GM11168 (cell line): Measurements from ENCODE around the gene PCYOX1L.

Experiments
- in situ Hi-C: fragments of 300-500 bp; cut with MboI; formaldehyde crosslinking; loops from one replicate; pipeline ENCODE4 v1.12.0; 2022; ENCODE audit warnings: low sequenced_read_pairs; ENCODE audit not compliant: unreplicated experiment

Gene PCYOX1L

DNA sequence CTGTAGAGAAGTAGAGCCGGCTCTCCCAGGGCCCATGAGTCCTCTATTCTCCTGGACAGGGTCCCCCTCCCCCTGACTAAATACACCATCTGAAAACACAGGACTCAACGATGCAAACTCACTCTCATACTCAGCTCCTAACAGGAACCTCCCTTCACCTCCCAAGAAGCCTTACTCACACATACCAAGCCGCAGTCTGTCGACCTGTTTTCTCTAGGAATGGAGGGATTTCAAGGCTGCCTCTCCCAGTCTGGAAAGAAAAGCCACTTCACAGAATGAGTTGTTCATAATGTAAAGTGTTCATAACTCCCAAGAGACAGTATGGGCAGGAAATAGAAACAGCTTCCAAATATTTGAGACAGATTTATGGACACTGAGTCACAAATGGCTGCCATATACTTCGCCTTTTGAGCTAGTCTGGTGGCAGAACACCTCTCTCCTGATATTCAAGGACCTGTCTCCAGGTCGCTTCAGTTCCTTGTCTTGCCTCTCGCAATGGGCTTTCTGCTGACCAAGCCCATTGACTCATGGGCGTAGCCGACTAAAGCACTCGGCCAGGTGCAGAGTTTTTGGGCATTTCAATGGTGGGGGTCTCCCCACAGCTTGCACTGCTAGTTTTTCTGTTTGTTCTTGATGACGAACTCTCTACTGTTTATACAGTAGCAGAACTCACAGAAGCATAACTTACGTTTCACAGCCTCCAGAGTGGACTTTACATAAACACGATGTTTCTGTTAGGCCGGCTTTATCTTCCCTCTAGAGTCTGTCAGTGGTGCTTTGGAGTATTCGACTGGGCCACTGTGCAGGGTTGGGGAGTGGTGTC lies 46.3 kb downstream of the PCYOX1L start:
- in situ Hi-C loops = no loop called here

DNA sequence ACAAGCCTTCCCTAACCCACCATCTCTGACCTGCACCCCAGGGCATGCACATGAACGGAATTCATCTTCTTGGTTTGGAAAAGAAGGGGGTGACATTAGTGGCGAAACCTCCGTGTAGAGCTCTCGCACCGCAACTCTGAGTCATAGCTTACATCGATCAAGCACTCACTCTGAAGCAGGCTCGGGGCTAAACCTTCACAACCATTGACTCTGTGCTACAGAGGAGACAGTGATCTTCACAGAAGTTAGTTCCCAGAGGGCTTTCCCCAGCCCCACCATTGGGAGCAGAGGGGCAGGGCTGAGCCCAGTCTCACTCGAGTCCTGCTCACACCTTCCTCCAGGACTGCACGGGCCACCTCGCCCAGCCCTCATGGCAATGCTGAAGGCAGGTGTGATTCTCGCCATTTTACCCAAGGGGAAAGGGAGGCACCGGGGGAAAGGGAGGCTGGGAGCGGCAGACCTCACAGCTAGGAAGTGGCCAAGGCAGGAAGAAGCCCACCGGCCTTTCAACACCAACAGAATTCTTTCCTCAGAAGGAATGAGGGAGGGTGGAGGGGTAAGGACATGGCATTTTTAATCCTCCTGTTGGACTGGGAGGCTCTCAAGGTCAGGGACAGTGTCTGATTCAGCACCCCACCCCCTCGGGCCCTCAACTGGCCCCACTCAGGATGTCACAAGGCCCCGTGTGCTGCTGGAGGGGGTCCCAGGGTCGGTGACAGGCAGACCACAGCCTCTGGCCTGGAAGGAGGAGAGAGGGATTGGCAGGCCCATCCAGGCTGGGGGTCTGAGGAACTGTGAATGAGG lies 47.1 kb downstream of the PCYOX1L start:
- in situ Hi-C loops = no loop called here

DNA sequence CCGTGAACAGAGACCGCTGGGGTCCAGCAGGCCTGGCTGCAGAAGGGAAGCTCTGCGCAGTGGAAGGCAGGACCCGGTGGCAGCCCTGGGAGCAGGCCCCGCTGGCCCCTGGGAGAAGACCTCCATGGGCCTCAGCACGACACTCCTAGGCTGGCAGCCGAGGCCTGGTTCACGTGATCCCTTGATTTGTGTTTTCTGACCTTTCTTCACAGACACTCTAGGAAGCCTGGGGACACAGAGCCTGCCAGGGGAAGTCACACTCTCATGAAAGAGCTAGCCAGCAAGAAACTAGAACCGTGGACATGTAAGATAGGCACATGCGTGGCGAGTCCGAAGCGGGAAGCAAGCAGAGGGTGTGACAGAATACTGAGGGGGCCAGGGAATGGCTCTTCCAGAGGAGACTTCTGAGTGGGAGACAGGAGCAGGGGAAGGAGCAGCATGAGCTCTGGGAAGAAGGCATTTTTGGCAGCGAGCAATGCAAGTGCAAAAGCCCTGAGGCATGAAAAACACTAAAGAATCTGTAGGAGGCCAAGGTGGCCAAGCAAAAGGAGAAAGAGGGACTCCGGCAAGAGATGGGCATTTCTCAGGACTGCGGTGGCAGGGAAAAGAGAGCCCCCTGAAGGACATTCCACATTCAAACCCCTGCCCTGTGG lies 47.8 kb downstream of the PCYOX1L start:
- in situ Hi-C loops = no loop called here

DNA sequence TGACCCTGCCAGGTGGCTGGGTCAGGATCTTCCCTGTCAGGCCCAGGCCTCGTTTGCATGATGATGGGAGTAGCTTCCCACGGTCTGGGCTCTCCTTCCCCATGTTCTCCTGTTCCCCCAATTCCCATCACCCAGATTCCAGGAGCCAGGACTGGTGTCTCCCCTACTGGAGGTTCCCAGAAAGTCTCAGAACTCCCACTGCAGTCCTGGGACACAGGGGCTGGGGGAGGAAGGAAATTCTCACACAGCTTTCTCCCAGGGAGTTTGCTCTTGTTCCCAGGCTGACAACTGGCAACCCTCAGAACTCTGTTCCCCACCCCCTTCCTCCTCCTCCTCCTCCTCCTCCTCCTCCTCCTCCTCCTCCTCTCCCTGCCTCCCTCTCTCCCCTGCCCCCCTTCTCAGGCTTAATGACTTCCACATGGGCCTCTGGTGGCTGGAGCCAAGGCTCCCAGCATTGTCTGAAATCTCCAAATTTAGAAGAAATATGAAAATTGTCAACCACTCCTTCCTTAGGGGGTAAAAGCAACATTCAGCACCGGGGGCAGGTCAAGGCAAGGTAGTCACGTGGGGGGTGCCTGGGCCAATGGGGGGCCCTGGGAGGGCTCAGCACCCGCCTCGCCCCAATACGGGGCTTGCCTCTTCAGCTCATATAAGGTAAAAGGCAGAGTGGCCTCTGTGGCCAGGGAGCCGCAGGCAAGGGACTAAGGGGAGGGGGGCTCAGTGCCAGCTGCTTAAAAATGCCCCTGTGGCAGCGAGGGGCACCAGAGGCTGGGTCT lies 48.5 kb downstream of the PCYOX1L start:
- in situ Hi-C loops = no loop called here

DNA sequence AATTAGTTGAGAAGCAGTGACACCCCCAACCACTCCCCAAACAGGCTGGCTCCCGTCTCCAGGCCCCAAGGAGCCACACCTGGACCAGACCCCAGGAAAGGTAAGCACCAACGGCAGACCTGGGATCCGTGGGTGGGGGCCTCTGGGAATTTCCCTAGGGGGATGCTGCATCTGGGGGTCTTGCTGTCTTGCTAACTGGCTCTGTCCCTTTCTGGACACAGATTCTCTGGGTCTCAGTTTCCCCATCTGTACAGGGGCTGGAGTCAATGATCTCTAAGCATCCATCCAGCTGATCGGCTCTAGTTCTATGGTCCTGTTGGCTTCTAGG lies 49.1 kb downstream of the PCYOX1L start:
- in situ Hi-C loops = no loop called here

DNA sequence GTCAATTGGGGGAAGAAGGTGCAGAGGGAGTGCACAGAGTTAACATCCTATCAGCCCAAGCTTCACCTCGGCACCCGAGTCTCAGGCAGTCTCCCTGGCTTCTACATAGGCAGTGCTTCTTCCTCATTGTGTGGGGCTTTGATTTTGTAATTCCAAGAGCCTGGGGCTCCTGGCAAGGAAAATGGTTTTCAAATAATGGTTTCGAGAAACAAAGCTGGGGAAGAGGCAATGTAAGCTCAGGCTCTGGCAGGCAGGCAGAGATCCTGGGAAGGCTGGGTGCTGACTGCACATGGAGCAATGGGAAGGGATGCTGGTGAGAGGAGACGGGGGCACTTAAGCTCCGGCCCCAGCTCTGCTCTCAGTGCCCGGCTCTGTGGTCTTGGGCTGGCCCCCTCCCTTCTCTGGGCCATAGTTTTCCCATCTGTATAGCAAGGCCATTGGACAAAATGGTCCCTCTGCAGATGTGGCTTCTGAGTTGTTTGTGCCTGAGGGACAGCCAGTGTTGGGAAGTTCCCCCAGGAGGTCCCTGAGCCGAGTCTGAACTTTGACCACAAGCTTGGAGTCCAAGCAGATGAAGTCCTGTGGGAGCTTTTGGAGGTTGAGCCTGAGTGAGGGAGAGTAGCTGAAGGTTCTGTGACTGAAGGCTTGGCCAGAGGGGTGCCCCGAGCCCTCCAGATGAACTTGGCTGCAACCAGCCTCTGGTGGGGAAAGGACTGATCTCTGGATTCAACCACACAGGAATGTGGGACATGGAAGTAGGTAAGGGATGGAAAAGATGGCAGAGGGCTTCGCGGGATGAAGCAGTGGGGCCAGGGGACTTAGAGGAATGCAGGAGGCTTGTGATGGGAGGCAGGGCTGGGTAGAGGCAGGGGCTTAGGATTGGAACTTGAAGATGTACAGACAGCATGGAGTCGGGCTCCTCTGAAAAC lies 49.7 kb downstream of the PCYOX1L start:
- in situ Hi-C loops = no loop called here

DNA sequence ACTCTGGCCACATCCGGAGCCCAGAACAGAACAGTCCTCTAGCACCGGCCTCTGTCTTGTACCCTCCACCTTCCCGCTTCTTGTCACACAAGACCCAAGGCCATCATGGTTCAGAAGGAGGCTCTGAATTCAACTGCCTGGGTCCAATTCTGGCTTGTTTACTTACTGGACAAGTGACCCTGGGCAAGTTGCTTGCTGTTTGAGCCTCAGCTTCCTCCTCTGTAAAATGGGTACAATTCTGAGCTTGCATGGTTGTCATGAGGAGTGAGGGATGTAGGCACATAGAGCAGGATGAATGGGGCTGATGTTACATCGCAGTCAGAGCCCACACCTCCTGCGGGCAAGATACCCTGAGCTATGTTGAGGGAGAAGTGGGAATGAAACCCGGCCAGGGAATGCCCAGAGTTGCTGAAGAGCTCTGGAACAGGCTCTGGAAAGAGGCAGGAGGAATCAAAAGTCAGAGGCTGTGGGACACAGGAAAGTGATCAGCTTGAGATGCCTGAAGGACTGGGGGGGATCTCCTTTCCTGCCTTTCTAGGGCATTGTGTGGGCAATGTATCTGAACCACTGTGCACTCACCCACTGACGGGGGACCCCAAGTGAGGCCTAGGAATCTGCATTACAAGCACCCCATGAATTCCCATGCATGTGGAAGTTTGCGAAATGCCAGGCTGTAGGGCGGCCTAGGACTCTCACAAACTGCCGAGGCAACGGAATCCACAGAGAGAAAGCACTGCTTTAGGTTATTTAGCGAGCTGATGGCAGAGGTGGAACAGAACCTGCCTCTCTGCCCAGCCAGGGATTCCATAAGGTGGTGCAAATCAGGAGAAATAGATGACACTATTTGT lies 50.6 kb downstream of the PCYOX1L start:
- in situ Hi-C loops = no loop called here

DNA sequence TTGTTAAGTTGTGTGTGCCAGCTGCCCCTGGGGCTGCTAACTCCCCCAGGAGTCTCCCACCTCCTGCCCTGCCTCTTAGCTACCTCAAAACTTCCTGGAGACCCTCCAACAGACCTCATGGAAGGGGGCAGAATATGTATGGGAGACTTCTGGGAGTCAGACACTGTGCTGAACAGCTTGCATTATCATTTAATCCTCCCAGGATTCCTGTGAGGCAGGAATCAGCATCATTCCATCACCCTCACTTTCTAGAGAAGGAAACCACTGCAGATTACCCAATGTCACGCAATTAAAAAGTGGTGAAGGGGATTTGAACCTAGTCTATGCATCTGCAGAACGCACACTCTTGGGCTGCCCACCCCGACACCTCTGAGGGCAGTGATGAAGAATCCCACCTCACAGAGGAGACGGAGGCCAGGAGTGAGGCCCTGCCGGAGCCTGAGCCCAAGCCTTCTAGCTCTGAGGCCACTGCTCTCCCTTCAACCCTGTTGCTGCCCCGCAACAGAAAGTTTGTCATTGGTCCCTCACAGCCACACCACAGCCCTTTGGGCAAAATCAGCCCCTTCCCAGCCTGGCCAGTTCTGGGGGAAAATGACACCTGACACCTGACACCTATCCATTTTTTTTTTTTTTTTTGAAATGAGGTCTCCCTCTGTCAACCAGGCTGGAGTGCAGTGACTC lies 51.6 kb downstream of the PCYOX1L start:
- in situ Hi-C loops = no loop called here

DNA sequence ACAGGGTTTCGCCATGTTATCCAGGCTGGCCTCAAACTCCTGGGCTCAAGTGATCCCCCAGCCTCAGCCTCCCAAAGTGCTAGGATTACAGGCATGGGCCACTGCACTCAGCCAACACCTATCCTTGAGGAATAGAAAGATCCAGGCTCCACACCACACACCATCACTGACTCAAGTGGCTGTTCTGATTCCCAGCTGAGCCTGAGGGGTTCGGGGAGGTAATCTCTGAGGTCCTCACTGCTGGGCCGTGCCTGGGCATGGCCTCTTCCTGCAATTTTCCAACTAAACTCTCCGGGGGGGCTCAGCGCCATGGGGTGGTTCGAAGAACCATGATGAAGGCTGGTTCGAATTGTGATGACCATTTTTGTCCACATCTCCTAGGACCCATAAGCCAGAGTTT lies 52.2 kb downstream of the PCYOX1L start:
- in situ Hi-C loops = no loop called here

DNA sequence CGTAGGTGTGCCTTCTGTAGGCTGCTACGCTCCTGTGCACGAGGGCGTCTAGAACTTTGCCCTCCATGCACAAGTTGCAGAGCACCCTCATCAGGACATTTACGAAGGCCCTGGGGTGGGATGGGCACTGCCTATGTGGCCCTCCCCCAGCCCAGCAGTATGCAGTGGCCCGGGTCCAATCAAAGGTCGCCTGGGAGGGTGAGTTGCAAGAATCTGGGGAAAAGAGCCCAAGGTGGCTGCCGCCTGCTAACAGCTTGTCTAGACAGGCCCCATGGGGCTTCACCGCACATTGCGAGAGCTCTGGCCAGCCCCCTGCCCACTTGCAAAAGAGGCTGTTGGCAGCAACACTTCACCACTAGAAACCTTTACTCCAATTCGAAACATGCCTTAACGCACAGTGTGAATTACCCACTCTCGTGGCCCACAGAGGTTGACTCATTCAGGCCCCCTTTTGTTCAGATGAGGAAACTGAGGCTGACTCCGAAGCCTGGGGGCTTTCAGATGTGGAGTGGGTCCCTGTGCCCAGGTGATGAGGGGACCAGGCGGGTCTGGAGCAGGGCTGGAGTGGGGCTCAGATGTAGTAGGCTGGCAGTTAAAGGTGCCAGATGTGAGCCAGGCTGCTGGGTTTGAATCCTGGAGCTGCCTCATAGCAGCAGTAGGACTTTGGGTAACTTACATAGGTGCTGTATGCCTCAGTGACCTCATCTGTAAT lies 53.0 kb downstream of the PCYOX1L start:
- in situ Hi-C loops = no loop called here

DNA sequence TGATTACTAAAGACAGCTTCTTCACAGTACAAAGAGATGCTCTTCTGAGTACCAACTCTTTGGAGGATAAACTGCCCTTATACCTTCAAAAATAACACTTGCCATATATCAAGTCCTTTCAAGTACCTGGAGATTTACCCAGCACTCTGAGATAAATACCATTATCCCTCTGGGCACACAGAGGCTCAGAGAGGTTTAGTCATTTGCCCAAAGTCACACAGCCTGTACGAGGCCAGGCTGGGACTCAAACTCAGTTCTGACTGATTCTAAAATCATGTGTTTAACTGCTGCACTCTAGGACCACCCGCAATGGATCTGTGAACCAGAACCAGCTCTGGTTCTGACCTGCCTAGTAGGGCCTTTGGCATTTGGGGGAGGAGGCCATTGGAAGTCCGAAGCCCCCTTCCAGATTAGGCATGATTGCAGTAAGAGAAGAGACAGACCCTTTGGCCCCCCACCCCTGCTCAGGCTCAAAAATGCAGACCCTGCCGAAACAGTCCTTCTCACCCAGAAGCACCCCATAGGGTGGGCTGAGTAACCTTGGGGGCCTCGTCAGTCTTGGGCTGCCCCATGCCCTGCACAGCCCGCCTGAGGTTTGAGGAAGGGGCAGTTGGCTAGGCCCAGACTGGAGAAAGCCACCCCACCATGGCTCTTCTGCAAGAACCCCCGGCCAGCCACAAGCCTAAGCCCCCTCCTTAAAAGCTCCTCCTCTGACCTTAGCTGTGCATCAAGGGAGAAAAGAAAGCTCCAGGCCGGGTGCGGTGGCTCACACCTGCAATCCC lies 54.1 kb downstream of the PCYOX1L start:
- in situ Hi-C loops = no loop called here

DNA sequence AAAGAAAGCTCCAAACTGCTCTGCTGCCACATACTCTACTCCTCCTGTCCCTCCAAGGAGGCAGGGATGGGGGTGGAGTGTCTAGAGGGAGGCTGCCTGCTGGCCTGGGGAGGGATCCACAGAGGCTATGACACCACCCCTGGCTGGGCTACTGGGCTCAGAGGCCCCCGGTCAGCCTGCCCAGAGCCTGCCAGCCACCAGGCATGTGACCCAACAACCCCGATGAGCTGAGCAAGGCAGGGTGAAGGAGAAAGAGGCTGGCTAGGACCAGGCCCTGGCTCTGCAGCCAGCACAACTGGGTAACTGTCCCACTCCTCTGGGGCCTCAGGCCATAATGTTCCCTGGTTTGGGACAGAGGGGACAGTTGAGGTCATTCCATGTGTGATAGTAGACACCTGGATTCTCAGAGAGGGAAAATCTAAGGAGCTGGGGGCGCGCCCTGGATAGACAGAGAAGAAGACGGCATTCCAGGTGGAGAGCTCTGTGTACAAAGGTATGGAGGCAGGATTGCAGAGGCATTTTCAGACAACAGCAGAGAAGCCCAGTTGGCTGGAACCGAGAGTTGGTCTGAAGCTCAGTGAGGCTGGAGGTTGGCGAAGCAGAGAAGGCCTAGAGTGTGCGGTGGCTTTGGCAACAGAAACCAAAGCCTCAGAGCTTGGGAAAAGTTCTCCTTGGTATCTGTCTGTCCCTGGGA lies 55.1 kb downstream of the PCYOX1L start:
- in situ Hi-C loops = no loop called here

DNA sequence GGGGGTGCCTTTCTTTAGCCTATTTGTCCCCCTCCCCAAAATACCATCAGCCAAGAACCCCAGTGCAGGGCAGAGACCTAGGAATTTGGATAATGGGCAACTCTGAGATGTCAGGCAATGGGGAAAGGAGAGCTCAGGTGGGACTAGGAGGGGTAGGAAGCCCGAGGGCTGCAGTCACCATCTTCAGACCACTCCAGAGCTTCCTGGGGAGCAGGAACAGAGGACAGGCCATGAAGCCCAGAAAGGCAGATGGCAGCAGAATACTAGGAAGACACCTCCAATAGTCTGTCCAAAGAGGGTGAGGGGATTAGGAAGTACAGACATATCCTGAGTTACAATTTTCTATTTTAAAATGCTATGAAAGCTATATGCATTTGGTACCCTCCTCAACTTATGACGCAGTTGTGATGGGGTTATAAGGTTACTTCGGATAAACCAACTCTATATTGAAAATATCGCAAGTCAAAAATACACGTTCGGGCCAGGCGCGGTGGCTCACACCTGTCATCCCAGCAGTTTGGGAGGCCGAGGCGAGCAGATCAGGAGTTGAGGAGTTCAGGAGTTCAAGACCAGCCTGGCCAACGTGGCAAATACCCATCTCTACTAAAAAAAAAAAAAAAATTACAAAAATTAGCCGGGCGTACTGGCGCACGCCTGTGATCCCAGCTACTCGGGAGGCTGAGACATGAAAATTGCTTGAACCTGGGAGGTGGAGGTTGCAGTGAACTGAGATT lies 55.8 kb downstream of the PCYOX1L start:
- in situ Hi-C loops = no loop called here

DNA sequence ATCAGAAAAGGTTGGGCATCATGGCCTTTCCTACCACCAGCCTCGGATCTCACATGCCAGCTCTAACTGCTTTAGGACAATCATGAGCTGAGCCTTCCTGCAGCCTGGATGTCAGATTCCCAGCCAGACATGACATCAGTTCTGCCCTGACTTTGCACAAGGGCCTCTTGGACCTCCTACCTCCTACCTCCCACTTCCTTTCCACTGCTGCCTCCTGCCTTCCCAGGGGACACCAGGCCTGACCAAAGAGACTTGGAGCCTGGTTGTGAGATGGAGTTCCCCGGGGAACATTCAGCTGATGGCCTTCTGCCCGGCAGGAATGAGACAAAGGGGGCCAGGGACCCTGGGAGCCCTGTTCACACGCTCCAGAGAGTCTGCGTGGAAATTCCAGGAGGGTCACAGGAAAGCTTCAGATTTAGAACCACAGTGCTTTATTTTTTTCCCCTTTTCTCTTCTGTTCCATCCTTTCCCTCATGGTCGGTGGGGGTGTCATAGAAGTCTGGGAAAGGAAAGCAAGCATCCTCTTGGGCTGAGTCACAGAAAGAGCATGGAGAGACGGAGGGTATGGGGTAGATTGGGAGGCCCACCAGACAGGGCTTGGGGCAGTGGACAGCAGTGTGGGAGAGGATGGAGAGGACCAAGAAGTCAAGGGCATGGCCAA lies 56.7 kb downstream of the PCYOX1L start:
- in situ Hi-C loops = no loop called here
